Left colon (tissue), 2 donors: ENCODE data around the gene ATXN7L3. TPM values are rescaled to one million over a fixed set of nuclear protein-coding genes. Genes with fewer than 3 reads are reported as not detected.
"Not testable (repeated sequence)": the region's sequence is repeated elsewhere in the genome, so short reads cannot be mapped to it uniquely, and the experiment has no call there.

Source experiments
- ATAC-seq: fragments of 200-7000 bp; cut with Tn5 transposase; one replicate; pipeline ENCODE4 v1.9.1; 2020; ENCODE audit warnings: mild to moderate bottlenecking, moderate library complexity
- DNase-seq, 2 donors: peaks; one replicate each; pipeline ENCODE4 v3.0.0-alpha.2; 2020
- intact Hi-C, 2 donors: fragments of 100-400 bp; cut with DNase I in 1 of 2; cut with micrococcal nuclease in 1 of 2; formaldehyde crosslinking; loops; one replicate each; pipeline versions ENCODE4 v1.11.2 to v1.14.0; 2022; cut with DNase I, micrococcal nuclease
- long read RNA-seq: library from polyadenylated mRNA; unstranded; transcript quantifications from one replicate; pipeline ENCODE4 v2.0.0, GENCODE V29; 2021
- total RNA-seq, 2 donors: library from RNA; stranded (reverse); fragmentation: NEBNext Ultra II Directional; extraction: Animal tissue kit (Norgen Biotek cat#: 25700); gene quantifications; one replicate each; pipeline ENCODE4 v1.2.1, GENCODE V29; 2021
- donor health status: DM: no; HTN: no; CAD: no.
- donor health status: DM: yes; HTN: yes; CAD: no.

The ATXN7L3 gene
- 10 to 100 TPM; 80.0 to 82.3 TPM for total RNA-seq
- long read RNA-seq, partial matches to known transcripts, result 2 of 16 reads
- long read RNA-seq, other reads (novel, unspliced or antisense), result 13 of 16 reads

- DNase-seq (peak; percentile 99), ATAC-seq (peak; percentile 84)
- intact Hi-C loops, result no loop called here
Observed at GRCh38 chr17:44199553-44200477, at the start of gene ATXN7L3. Gene ATXN7L3, minus strand, starts transcription at chr17:44199884. Its CDS starts 1,814 bp downstream, at chr17:44198070.

GRCh38 chr17:44247876-44248736 is 48.4 kb upstream of the ATXN7L3 start:
- intact Hi-C loops, result no loop called here
- no peak for ATAC-seq

GRCh38 chr17:44247440-44247841 is 47.8 kb upstream of the ATXN7L3 start:
- intact Hi-C loops, result no loop called here
- DNase-seq (peak in 1 of 2 donors; percentile 27), ATAC-seq (peak; percentile 31)

More at GRCh38 chr17:44247876-44248736, 48.4 kb upstream of the ATXN7L3 start:
- DNase-seq, result no peak

GRCh38 chr17:44241106-44241624 is 41.5 kb upstream of the ATXN7L3 start:
- intact Hi-C loops, result no loop called here
- ATAC-seq, result no peak
- DNase-seq, result no peak

GRCh38 chr17:44237886-44238285 is 38.2 kb upstream of the ATXN7L3 start:
- intact Hi-C loops, ATAC-seq, DNase-seq: not testable (repeated sequence)

GRCh38 chr17:44236444-44236991 is 36.8 kb upstream of the ATXN7L3 start:
- DNase-seq, result no peak
- intact Hi-C loops, result no loop called here

GRCh38 chr17:44235583-44235936 is 35.9 kb upstream of the ATXN7L3 start:
- DNase-seq (no peak), ATAC-seq (no peak)
- intact Hi-C loops, result no loop called here

More at GRCh38 chr17:44236444-44236991, 36.8 kb upstream of the ATXN7L3 start:
- ATAC-seq, result no peak

GRCh38 chr17:44233582-44233981 is 33.9 kb upstream of the ATXN7L3 start:
- DNase-seq, result no peak
- ATAC-seq, result no peak
- intact Hi-C loops, result no loop called here

GRCh38 chr17:44232061-44232460 is 32.4 kb upstream of the ATXN7L3 start:
- ATAC-seq (no peak), DNase-seq (no peak)
- intact Hi-C loops, result no loop called here

GRCh38 chr17:44230140-44230539 is 30.5 kb upstream of the ATXN7L3 start:
- intact Hi-C loops, result no loop called here
- ATAC-seq (no peak), DNase-seq (no peak)

- ATAC-seq (no peak), DNase-seq (no peak)
- intact Hi-C loops, result no loop called here
Observed at GRCh38 chr17:44229090-44229489, 29.4 kb upstream of the ATXN7L3 start.

- DNase-seq (peak; percentile 53 to 61), ATAC-seq (no peak)
- intact Hi-C loops, result loop anchor here in 1 of 2 donors (5.0 kb wide), 1 partner anchor 104 kb away; no protein-coding TSS in a partner anchor
Observed at GRCh38 chr17:44223541-44224071, 23.9 kb upstream of the ATXN7L3 start.

- DNase-seq, result peak; percentile 82 to 88
- ATAC-seq, result peak; percentile 23
- intact Hi-C loops, result loop anchor here in 1 of 2 donors (5.0 kb wide), 1 partner anchor 105 kb away; no protein-coding TSS in a partner anchor
Observed at GRCh38 chr17:44222112-44222869, 22.6 kb upstream of the ATXN7L3 start.

- DNase-seq (peak in 1 of 2 donors; percentile 55), ATAC-seq (no peak)
- intact Hi-C loops, result loop anchor here in 1 of 2 donors (5.0 kb wide), 1 partner anchor 106 kb away; no protein-coding TSS in a partner anchor
Observed at GRCh38 chr17:44221862-44222111, 22.1 kb upstream of the ATXN7L3 start.

- intact Hi-C loops, result loop anchor here in 1 of 2 donors (5.0 kb wide), 1 partner anchor 106 kb away; no protein-coding TSS in a partner anchor
- DNase-seq, result peak; percentile 81 to 84
- peak; percentile 51 for ATAC-seq
Observed at GRCh38 chr17:44221084-44221861, 21.6 kb upstream of the ATXN7L3 start.

GRCh38 chr17:44220213-44221083 is 20.8 kb upstream of the ATXN7L3 start:
- DNase-seq (peak in 1 of 2 donors; percentile 63), ATAC-seq (peak; percentile 26)
- intact Hi-C loops, result loop anchor here in 1 of 2 donors (5.0 kb wide), 1 partner anchor 107 kb away; no protein-coding TSS in a partner anchor
